Suprapubic skin (tissue), 4 donors: ENCODE measurements around the gene PDE4B.

ENCODE experiments used
- CTCF ChIP-seq, 2 donors: fragments of 200-600 bp in 1 of 2; fragments of 450-650 bp in 1 of 2; sonication (generic) in 1 of 2; IDR thresholded peaks; one replicate each; pipeline ENCODE4 v1.5.1; 2016 to 2019; ENCODE audit warnings: antibody characterized with exemption in 2 of 2, mild to moderate bottlenecking in 1 of 2, moderate library complexity in 1 of 2
- EP300 ChIP-seq: sonication (generic); formaldehyde crosslinking; IDR thresholded peaks from one replicate; pipeline ENCODE4 v1.6.1; 2017; ENCODE audit warnings: antibody characterized with exemption
- POLR2A ChIP-seq, 2 donors: fragments of 450-650 bp; IDR thresholded peaks; one replicate each; pipeline ENCODE4 v1.6.1; 2017; ENCODE audit warnings: antibody characterized with exemption in 2 of 2, mild to moderate bottlenecking in 2 of 2, moderate library complexity in 2 of 2
- POLR2AphosphoS5 ChIP-seq, 3 donors: sonication (generic); formaldehyde crosslinking; IDR thresholded peaks; one replicate each; pipeline ENCODE4 v1.6.1; 2017; ENCODE audit warnings: antibody characterized with exemption in 3 of 3

GRCh38 chr1:66239834-66240233 lies 447.1 kb downstream of the PDE4B start:
- TF ChIP-seq CTCF (IDR thresholded peaks at IDR 0.05): no peak
- no peak for TF ChIP-seq POLR2A (IDR thresholded peaks at IDR 0.05)
- no peak for TF ChIP-seq POLR2AphosphoS5 (IDR thresholded peaks at IDR 0.05)
- TF ChIP-seq EP300: no peak
